ENCODE results near the gene CNNM2. TPM values are rescaled to one million over a fixed set of nuclear protein-coding genes. Genes with fewer than 3 reads are reported as not detected.
"Not testable (repeated sequence)": the region's sequence is repeated elsewhere in the genome, so short reads cannot be mapped to it uniquely, and the experiment has no call there.

CNNM2 gene
- total RNA-seq, 1 experiment from 2014 or later, result 23.1 TPM

- Histone ChIP-seq H3K27me3 (ENCODE audit: insufficient read depth, low read length) (no peaks in the 10 kb centered on the region), H4K20me1 (ENCODE audit: insufficient read depth) (0 out of 2 replicates have a peak, but pooled peaks cover 4% of the 10 kb centered on the region), H3K9ac (ENCODE audit: low read length) (no peak overlapping the region), H3K4me1 (ENCODE audit: control insufficient read depth in 1 of 2, insufficient read depth in 2 of 2, low read length in 2 of 2) (no peaks in the 10 kb centered on the region), H2AFZ (ENCODE audit: low read depth, low read length, poor library complexity, severe bottlenecking) (no peak overlapping the region), H3K9me2 (ENCODE audit: insufficient read depth) (no peaks in the 10 kb centered on the region), H3K4me2 (ENCODE audit: low read length) (no peak overlapping the region), H3K9me3 (ENCODE audit: control insufficient read depth in 1 of 2, insufficient read depth in 1 of 2, low read depth in 1 of 2, low read length in 2 of 2) (no peaks in the 10 kb centered on the region), H3K36me3 (ENCODE audit: control insufficient read depth in 1 of 2, insufficient read depth in 2 of 2, low read length in 2 of 2) (no peaks in the 10 kb centered on the region), H3K79me2 (ENCODE audit: insufficient read depth, low read length) (peaks cover 7% of the 10 kb centered on the region; the same call in 1 of the 2 replicates), H3K4me3 (replicated peaks in 1 of 2; ENCODE audit: low read depth in 1 of 2, low read length in 2 of 2) (no peak overlapping the region), H3K27ac (ENCODE audit: low read depth, low read length) (no peak overlapping the region)
- no TSS peak for BruUV-seq (replicated peaks)
- CTCF ChIA-PET, result no interaction called here
- intact Hi-C loops (cut with micrococcal nuclease), result no loop called here
- RAD21 ChIA-PET (ENCODE audit: low non-redundant PET in 1 of 2, low total read pairs in 2 of 2, uncharacterized antibody in 2 of 2, unreplicated experiment in 2 of 2), result no interaction called here
- TF ChIP-seq SRF (IDR thresholded peaks at IDR 0.05; ENCODE audit: low read depth), result no peak
- TF ChIP-seq ZFX (IDR thresholded peaks at IDR 0.05), result no peak
- TF ChIP-seq FOSL1 (IDR thresholded peaks at IDR 0.05; ENCODE audit: low read depth), result no peak
- TF ChIP-seq ATF3 (IDR thresholded peaks at IDR 0.05), result no peak
- no peak for TF ChIP-seq EZH2phosphoT487 (IDR thresholded peaks at IDR 0.05; ENCODE audit: borderline replicate concordance)
- no peak for TF ChIP-seq ZNF274 (IDR thresholded peaks at IDR 0.05; ENCODE audit: low read depth, low read length)
- no peak for TF ChIP-seq CTCF (IDR thresholded peaks at IDR 0.05 in 2 of 3, conservative IDR thresholded peaks at IDR 0.05 in 1 of 3; ENCODE audit: borderline replicate concordance in 1 of 3, insufficient read depth in 1 of 3, low read depth in 2 of 3, low read length in 2 of 3)
- TF ChIP-seq EGR1 (IDR thresholded peaks at IDR 0.05; ENCODE audit: low read depth), result no peak
- TF ChIP-seq CEBPB (IDR thresholded peaks at IDR 0.05; ENCODE audit: low read depth), result no peak
- TF ChIP-seq ELF1 (IDR thresholded peaks at IDR 0.05; ENCODE audit: borderline replicate concordance, low read depth), result no peak
- no peak for TF ChIP-seq ZBTB33 (IDR thresholded peaks at IDR 0.05; ENCODE audit: extremely low read depth, insufficient replicate concordance, low read length)
- TF ChIP-seq CBX3 (IDR thresholded peaks at IDR 0.05; ENCODE audit: low read depth), result no peak
- no peak for TF ChIP-seq TCF7L2 (IDR thresholded peaks at IDR 0.05; ENCODE audit: borderline replicate concordance, extremely low read depth, insufficient read depth, insufficient read length)
- no peak for TF ChIP-seq SIN3A (IDR thresholded peaks at IDR 0.05; ENCODE audit: low read depth)
- no peak for TF ChIP-seq RAD21 (IDR thresholded peaks at IDR 0.05; ENCODE audit: low read depth)
- no peak for TF ChIP-seq EZH2 (IDR thresholded peaks at IDR 0.05)
- DNase-seq (ENCODE audit: low read depth, low spot score) (no peak), ATAC-seq (no peak)
- POLR2A ChIA-PET, result no interaction called here
Observed at GRCh38 chr10:103130910-103131309, 212.8 kb downstream of the CNNM2 start.

GRCh38 chr10:103135168-103135567, 217.1 kb downstream of the CNNM2 start:
- DNase-seq (ENCODE audit: low read depth, low spot score); H3K79me2 ChIP-seq (ENCODE audit: insufficient read depth, low read length); CTCF ChIA-PET; H4K20me1 ChIP-seq (ENCODE audit: insufficient read depth); H3K27ac ChIP-seq (ENCODE audit: low read depth, low read length); H2AFZ ChIP-seq (ENCODE audit: low read depth, low read length, poor library complexity, severe bottlenecking); intact Hi-C loops (cut with micrococcal nuclease); H3K4me1 ChIP-seq (ENCODE audit: control insufficient read depth in 1 of 2, insufficient read depth in 2 of 2, low read length in 2 of 2); RAD21 ChIA-PET (ENCODE audit: low non-redundant PET in 1 of 2, low total read pairs in 2 of 2, uncharacterized antibody in 2 of 2, unreplicated experiment in 2 of 2); H3K27me3 ChIP-seq (ENCODE audit: insufficient read depth, low read length); BruUV-seq (replicated peaks); H3K9me3 ChIP-seq (ENCODE audit: control insufficient read depth in 1 of 2, insufficient read depth in 1 of 2, low read depth in 1 of 2, low read length in 2 of 2); H3K4me2 ChIP-seq (ENCODE audit: low read length); H3K9ac ChIP-seq (ENCODE audit: low read length); ATAC-seq; H3K4me3 ChIP-seq (replicated peaks in 1 of 2; ENCODE audit: low read depth in 1 of 2, low read length in 2 of 2); POLR2A ChIA-PET; H3K36me3 ChIP-seq (ENCODE audit: control insufficient read depth in 1 of 2, insufficient read depth in 2 of 2, low read length in 2 of 2); H3K9me2 ChIP-seq (ENCODE audit: insufficient read depth): not testable (repeated sequence)
